Spinal cord (tissue), 10 donors: ENCODE results near the gene MRPL27. TPM values are rescaled to one million over a fixed set of nuclear protein-coding genes. Genes with fewer than 3 reads are reported as not detected.
"Not testable (repeated sequence)": the region's sequence is repeated elsewhere in the genome, so short reads cannot be mapped to it uniquely, and the experiment has no call there.

Experiments
- DNase-seq, 6 donors: peaks; one replicate each; pipeline versions ENCODE4 v3.0.0 to v3.0.0-alpha.2; 2013 to 2015; ENCODE audit warnings: low spot score in 6 of 6, low read depth in 4 of 6
- H3K27ac ChIP-seq: one replicate; pipeline ENCODE4 v1.5.1; 2013; ENCODE audit warnings: low read depth, low read length, control low read depth
- H3K27me3 ChIP-seq: one replicate; pipeline ENCODE4 v1.6.1; 2013; ENCODE audit warnings: low read length; ENCODE audit not compliant: control insufficient read depth, insufficient read depth
- H3K36me3 ChIP-seq: one replicate; pipeline ENCODE4 v1.6.1; 2013; ENCODE audit warnings: low read length; ENCODE audit not compliant: control insufficient read depth, insufficient read depth
- H3K4me1 ChIP-seq: one replicate; pipeline ENCODE4 v1.6.1; 2013; ENCODE audit warnings: low read length; ENCODE audit not compliant: control insufficient read depth, insufficient read depth
- H3K4me3 ChIP-seq: one replicate; pipeline ENCODE4 v1.5.1; 2013; ENCODE audit warnings: low read depth, low read length, control low read depth
- H3K9me3 ChIP-seq: one replicate; pipeline ENCODE4 v1.6.1; 2013; ENCODE audit warnings: low read length; ENCODE audit not compliant: control insufficient read depth, insufficient read depth
- WGBS: methylation state at CpG from one replicate; pipeline ENCODE4 v1.1.5; 2013; ENCODE audit warnings: missing lambda C conversion rate; ENCODE audit not compliant: insufficient coverage; 5-methylcytosine and 5-hydroxymethylcytosine counted together
- polyA plus RNA-seq, 2 donors: library from polyadenylated mRNA; unstranded; fragments of 120-200 nt; gene quantifications; one replicate each; pipeline ENCODE4 v1.2.1, GENCODE V29; 2013; ENCODE audit not compliant: insufficient read length in 2 of 2
- total RNA-seq, 2 donors: library from RNA; depleted of rRNA in 1 of 2; stranded (reverse); fragments of 120-200 nt in 1 of 2; fragments of >200 nt in 1 of 2; gene quantifications; one replicate each; pipeline versions ENCODE4 v1.2.3 to v1.2.4, GENCODE V29; 2013 to 2014
- donor health status: healthy.

MRPL27 gene
- total and polyA plus RNA-seq, 4 donors, result 45.3 to 98.7 (median 73.4) TPM

DNA sequence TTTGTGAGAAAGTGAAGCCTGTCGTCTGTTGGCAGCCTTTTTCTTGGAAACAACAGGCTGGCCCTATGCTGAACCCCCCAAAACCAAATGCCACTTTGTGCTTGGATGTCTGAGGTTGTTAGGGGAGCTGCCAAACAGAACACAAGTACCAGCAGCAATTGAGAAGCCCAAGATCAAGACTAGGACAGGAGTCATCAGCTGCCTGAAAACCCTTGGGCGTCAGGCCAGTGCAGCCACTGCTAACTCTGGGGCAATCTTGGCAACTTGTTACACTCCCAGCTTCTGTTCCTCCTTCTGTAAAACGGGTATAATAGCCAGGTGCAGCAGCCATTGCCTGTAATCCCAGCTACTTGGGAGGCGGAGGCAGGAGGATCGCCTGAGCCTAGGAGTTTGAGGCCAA, 33.6 kb upstream of the MRPL27 start:
- no peak overlapping the region for H3K4me3 ChIP-seq
- no peaks in the 10 kb centered on the region for H3K27me3 ChIP-seq
- H3K36me3 ChIP-seq, result no peaks in the 10 kb centered on the region
- H3K9me3 ChIP-seq, result no peaks in the 10 kb centered on the region
- no peak for DNase-seq
- no peak overlapping the region for H3K27ac ChIP-seq
- 53% methylated on average over 2 of the region's 5 CpGs for WGBS
- no peaks in the 10 kb centered on the region for H3K4me1 ChIP-seq

DNA sequence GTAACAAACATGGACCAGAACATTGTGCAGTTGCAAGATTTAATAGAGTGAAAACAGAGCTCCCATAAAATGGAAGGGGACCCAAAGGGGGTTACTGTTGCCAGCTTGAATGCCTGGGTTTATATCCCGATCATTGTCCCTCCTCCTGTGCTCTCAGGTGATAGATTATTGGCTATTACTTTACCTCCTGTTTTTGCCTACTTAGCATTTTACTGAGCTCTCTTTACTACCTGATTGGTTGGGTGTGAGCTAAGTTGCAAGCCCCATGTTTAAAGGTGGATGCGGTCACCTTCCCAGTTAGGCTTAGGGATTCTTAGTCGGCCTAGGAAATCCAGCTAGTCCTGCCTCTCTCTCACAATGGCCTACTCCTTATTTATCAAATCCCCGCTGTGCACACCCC, 32.4 kb upstream of the MRPL27 start:
- H3K36me3 ChIP-seq, H3K27me3 ChIP-seq: not testable (repeated sequence)

DNA sequence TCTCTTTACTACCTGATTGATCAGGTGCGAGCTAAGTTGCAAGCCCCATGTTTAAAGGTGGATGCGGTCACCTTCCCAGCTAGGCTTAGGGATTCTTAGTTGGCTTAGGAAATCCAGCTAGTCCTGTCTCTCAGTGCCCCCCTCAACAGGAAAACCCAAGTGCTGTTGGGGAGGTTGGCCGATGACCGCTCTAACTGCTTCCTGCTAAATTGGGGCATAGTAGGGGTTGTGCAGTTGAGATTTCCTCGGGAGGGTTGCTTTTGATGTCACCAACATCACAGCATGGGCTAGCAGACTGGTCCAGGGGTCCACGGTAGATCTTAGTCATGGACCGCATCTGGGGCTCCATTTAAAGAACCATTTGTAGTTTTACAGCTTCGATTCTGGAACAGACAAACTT, 26.6 kb upstream of the MRPL27 start:
- not testable (repeated sequence) for H3K27me3 ChIP-seq, H3K27ac ChIP-seq, H3K9me3 ChIP-seq, DNase-seq, H3K36me3 ChIP-seq, H3K4me3 ChIP-seq
- peaks cover 19% of the 10 kb centered on the region for H3K4me1 ChIP-seq
- WGBS, result 96% methylated on average over 6 of the region's 8 CpGs

More for the DNA sequence above, 32.4 kb upstream of the MRPL27 start:
- H3K27ac ChIP-seq, DNase-seq, H3K4me1 ChIP-seq, H3K9me3 ChIP-seq, H3K4me3 ChIP-seq: not testable (repeated sequence)
- WGBS, result no CpG with 5 or more reads among the region's 4 CpGs

- not testable (repeated sequence) for H3K36me3 ChIP-seq, H3K4me3 ChIP-seq, H3K27ac ChIP-seq, H3K27me3 ChIP-seq, H3K9me3 ChIP-seq, DNase-seq
- WGBS, result 100% methylated on average over 2 of the region's 3 CpGs
- peaks cover 19% of the 10 kb centered on the region for H3K4me1 ChIP-seq
Observed at GRCh38 chr17:50398672-50399071, 25.7 kb upstream of the MRPL27 start.

DNA sequence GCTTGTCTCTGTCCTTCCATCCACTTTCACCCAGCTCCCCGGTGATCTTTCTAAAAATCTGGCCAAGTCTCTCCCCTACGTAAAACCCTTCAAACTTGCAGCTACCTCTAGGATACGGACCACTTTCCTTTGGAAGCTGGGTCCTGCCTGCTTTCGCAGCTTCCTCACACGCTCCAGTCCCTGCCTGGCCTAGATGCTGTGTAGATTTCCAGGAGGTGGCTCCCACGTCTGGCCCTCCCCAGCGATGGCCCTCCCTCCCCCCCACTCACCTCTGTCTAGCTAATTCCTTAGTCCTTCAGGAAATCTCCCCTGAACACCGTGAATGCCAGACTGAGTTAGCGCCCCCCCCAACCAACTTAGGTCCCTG, 24.9 kb upstream of the MRPL27 start:
- Histone ChIP-seq H3K27ac (no peak overlapping the region), H3K4me3 (peak overlapping the region; percentile 91), H3K36me3 (peaks cover 14% of the 10 kb centered on the region), H3K9me3 (no peaks in the 10 kb centered on the region), H3K4me1 (peaks cover 19% of the 10 kb centered on the region), H3K27me3 (no peaks in the 10 kb centered on the region)
- DNase-seq, result no peak
- WGBS, result 54% methylated on average over 9 of the region's 9 CpGs

GRCh38 chr17:50397111-50397918, 24.3 kb upstream of the MRPL27 start, which contains the start of gene LRRC59:
LRRC59 (minus strand) TSS chr17:50397523; CDS start chr17:50397317, 206 bp downstream.
- H3K4me3 ChIP-seq, result peak within 1 kb of the TSS; percentile 91
- H3K27ac ChIP-seq, result peak within 1 kb of the TSS; percentile 25
- H3K9me3 ChIP-seq, result no peaks in the 10 kb centered on the region
- under 1% methylated on average over 70 of the region's 70 CpGs for WGBS
- peak; percentile 63 to 94 (median 74) for DNase-seq
- H3K36me3 ChIP-seq, result peaks cover 20% of the 10 kb centered on the region
- peaks cover 19% of the 10 kb centered on the region for H3K4me1 ChIP-seq
- no peaks in the 10 kb centered on the region for H3K27me3 ChIP-seq

DNA sequence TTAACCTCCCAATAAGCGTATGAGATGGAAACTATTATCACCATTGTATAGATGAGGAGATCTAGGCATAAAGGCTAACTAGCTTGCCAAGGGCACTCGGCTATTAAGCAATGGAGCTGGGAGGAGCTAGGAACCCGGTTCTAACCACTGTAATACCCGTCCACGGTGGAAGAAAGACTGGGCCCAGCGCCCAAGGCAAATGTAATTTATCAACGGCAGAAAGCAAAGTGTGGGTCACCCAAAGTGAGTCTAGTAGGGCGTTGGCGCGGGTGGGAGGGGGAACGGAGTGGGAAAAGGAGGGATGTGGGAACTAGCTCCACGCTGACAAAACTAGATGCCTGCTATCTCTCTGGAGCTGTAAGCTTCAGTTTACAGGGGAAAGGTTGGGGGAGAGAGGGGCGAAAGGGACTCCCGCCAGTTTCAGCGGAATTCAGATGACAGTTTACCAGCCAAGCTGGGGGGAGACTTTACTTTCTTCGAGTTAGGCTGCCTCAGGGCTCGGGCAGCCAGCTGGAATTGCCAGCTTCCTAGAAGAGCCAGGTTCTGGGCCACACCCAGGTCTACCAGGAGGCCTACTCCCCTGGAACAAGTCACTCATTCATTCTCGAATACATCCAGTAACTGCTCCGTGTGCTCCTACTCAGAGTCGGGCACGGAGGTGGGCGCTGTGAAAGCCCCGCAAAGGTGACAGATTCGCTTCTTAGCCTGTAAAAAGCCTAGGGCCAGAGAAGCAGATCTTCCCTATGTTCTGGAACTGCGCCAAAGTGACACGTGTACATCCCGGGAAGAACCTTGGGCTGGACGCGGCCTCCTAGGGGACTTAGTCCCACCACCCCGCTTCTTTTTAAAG, 23.5 kb upstream of the MRPL27 start:
- Histone ChIP-seq H3K4me3 (peak overlapping the region; percentile 91), H3K4me1 (peaks cover 19% of the 10 kb centered on the region), H3K36me3 (peaks cover 28% of the 10 kb centered on the region), H3K9me3 (no peaks in the 10 kb centered on the region), H3K27ac (peak overlapping the region; percentile 25), H3K27me3 (no peaks in the 10 kb centered on the region)
- peak in 2 of 6 donors; percentile 31 to 52 for DNase-seq
- WGBS, result 7% methylated on average over 27 of the region's 30 CpGs

DNA sequence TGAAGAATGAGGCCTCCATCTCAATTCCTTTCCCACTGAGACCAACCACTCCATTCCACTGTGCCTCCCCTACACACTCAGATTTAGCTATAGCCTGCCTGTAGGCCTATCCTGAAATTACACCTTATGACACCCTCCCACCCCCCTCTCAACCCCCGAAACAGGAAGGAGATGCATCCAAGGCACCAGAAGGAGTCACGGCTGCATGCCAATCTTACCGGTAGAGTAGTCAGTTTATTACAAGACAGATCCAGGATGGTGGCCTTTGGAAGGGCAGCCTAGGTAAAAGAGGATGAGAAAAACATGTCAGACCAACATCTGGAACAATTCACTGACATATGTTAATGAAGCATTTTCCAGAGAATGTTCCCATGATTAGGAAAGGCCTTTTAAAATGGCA, 21.7 kb upstream of the MRPL27 start:
- H3K36me3 ChIP-seq, result peaks cover 39% of the 10 kb centered on the region
- WGBS, result no CpG with 5 or more reads among the region's 3 CpGs
- DNase-seq, result no peak
- H3K27me3 ChIP-seq, result no peaks in the 10 kb centered on the region
- no peak overlapping the region for H3K4me3 ChIP-seq
- H3K4me1 ChIP-seq, result peaks cover 19% of the 10 kb centered on the region
- H3K27ac ChIP-seq, result no peak overlapping the region
- no peaks in the 10 kb centered on the region for H3K9me3 ChIP-seq

- no peaks in the 10 kb centered on the region for H3K9me3 ChIP-seq
- peaks cover 47% of the 10 kb centered on the region for H3K36me3 ChIP-seq
- DNase-seq, result no peak
- 89% methylated on average over 3 of the region's 5 CpGs for WGBS
- H3K4me1 ChIP-seq, result peaks cover 19% of the 10 kb centered on the region
- H3K27me3 ChIP-seq, result no peaks in the 10 kb centered on the region
- no peak overlapping the region for H3K4me3 ChIP-seq
- H3K27ac ChIP-seq, result no peak overlapping the region
Observed at GRCh38 chr17:50393700-50394099, 20.7 kb upstream of the MRPL27 start.
